MM.1S (cell line): Measurements from ENCODE around the gene PROC.

Experiments
- DNase-seq: peaks from one replicate; pipeline ENCODE4 v3.0.0-alpha.2; 2015
- H2AFZ ChIP-seq: fragments of 300-600 bp; sonication (generic); 2 replicates; pipeline ENCODE4 v1.6.0; 2016; ENCODE audit warnings: antibody characterized with exemption, low read length
- H3F3A ChIP-seq: fragments of 300-600 bp; sonication (generic); 2 replicates; pipeline ENCODE4 v1.6.1; 2016; ENCODE audit warnings: mild to moderate bottlenecking, antibody characterized with exemption, low read length, moderate library complexity, mixed read lengths; ENCODE audit not compliant: insufficient read depth
- H3K27ac ChIP-seq: fragments of 300-600 bp; sonication (generic); 2 replicates; pipeline ENCODE4 v1.5.1; 2016; ENCODE audit warnings: mild to moderate bottlenecking, low read length
- H3K27me3 ChIP-seq: fragments of 300-600 bp; sonication (generic); replicated peaks from 2 replicates; pipeline ENCODE4 v1.6.0; 2016; ENCODE audit warnings: low read length; ENCODE audit not compliant: insufficient read depth
- H3K36me3 ChIP-seq: fragments of 300-600 bp; sonication (generic); replicated peaks from 2 replicates; pipeline ENCODE4 v1.6.1; 2016; ENCODE audit warnings: mild to moderate bottlenecking, low read length, mixed read lengths; ENCODE audit not compliant: insufficient read depth
- H3K4me1 ChIP-seq: fragments of 300-600 bp; sonication (generic); 2 replicates; pipeline ENCODE4 v1.6.1; 2016; ENCODE audit warnings: low read length, mixed read lengths
- H3K4me2 ChIP-seq: fragments of 300-600 bp; sonication (generic); 2 replicates; pipeline ENCODE4 v1.6.0; 2016; ENCODE audit warnings: low read depth, low read length
- H3K4me3 ChIP-seq: fragments of 300-600 bp; sonication (generic); 2 replicates; pipeline ENCODE4 v1.5.1; 2016; ENCODE audit warnings: low read length, mixed read lengths
- H3K79me2 ChIP-seq: fragments of 300-600 bp; sonication (generic); 2 replicates; pipeline ENCODE4 v1.6.1; 2016; ENCODE audit warnings: mixed run types, low read length, mixed read lengths
- H3K9ac ChIP-seq: fragments of 300-600 bp; sonication (generic); 2 replicates; pipeline ENCODE4 v1.6.1; 2016; ENCODE audit warnings: low read length, mixed read lengths
- H3K9me2 ChIP-seq: fragments of 300-600 bp; sonication (generic); replicated peaks from 2 replicates; pipeline ENCODE4 v1.6.1; 2016; ENCODE audit warnings: mild to moderate bottlenecking, low read length, mixed read lengths; ENCODE audit not compliant: insufficient read depth
- H3K9me3 ChIP-seq: fragments of 300-600 bp; sonication (generic); replicated peaks from 2 replicates; pipeline ENCODE4 v1.6.1; 2016; ENCODE audit warnings: mild to moderate bottlenecking, low read length, mixed read lengths; ENCODE audit not compliant: insufficient read depth
- H4K20me1 ChIP-seq: fragments of 300-600 bp; sonication (generic); 2 replicates; pipeline ENCODE4 v1.6.1; 2016; ENCODE audit warnings: mild to moderate bottlenecking, low read length, moderate library complexity, mixed read lengths; ENCODE audit not compliant: insufficient read depth
- CTCF ChIP-seq: fragments of 300-600 bp; sonication (generic); IDR thresholded peaks from 2 replicates; pipeline ENCODE4 v1.5.1; 2016; ENCODE audit warnings: antibody characterized with exemption, low read length, mixed read lengths
- EZH2 ChIP-seq: fragments of 300-600 bp; sonication (generic); optimal IDR thresholded peaks from 2 replicates; pipeline ENCODE3; 2017; ENCODE audit warnings: low read depth, mild to moderate bottlenecking, antibody characterized with exemption, low read length, mixed read lengths
- EZH2phosphoT487 ChIP-seq: fragments of 300-600 bp; sonication (generic); IDR thresholded peaks from 2 replicates; pipeline ENCODE4 v1.6.1; 2018; ENCODE audit warnings: antibody characterized with exemption, low read length

The PROC gene

GRCh38 chr2:127448526-127448925 is 30.3 kb downstream of the PROC start:
- no peaks in the 10 kb centered on the region for H3K9me2 ChIP-seq
- no peaks in the 10 kb centered on the region for H3K79me2 ChIP-seq
- no peaks in the 10 kb centered on the region for H4K20me1 ChIP-seq
- no peak overlapping the region for H3K27ac ChIP-seq
- no peaks in the 10 kb centered on the region for H3K9me3 ChIP-seq
- no peak overlapping the region for H2AFZ ChIP-seq
- no peaks in the 10 kb centered on the region for H3K27me3 ChIP-seq
- no peak overlapping the region for H3K9ac ChIP-seq
- no peaks in the 10 kb centered on the region for H3K4me1 ChIP-seq
- TF ChIP-seq CTCF: no peak
- TF ChIP-seq EZH2phosphoT487: no peak
- no peak for TF ChIP-seq EZH2
- H3K36me3 ChIP-seq: no peaks in the 10 kb centered on the region
- H3K4me3 ChIP-seq: no peak overlapping the region
- no peak overlapping the region for H3K4me2 ChIP-seq
- no peak for DNase-seq
- H3F3A ChIP-seq: no peaks in the 10 kb centered on the region

DNA sequence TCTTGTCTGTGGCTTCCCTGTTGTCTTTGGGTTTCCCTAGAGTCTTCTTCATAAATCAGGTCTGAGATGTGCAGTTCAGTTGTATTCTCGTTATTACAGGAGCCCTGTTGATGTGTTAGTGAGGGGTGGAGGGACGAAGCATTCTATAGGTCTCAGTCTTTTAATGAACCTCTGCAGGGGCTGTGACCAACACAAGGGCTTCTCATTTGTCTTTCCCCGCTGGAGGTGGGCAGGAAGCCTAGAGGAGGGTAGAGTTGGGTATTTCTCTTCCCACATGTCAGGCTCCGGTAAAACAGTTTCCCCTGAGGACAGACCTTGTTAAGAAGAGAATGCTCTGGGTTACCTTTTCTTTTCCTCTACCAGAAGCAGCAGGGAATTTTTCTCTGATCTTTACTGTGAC is 31.2 kb downstream of the PROC start:
- no peak overlapping the region for H3K27ac ChIP-seq

DNA sequence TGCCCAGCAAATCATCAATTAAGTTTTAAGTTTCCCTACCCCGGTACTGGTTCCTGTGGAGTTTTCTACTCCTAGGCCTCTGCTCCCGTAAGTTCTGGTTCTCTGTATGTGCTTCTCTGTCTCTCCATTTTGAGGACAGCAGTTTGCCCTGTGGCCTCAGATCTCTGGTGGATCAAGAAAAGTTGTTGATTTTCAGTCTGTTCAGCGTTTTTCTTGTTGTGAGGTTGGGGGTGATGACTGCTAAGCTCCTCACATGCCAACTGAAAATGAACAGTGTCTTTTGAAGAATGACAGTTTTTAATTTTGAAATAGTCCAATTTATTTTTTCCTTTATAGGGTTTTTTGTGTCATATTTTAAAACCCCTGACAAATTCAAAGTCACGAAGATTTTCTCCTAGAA is 31.7 kb downstream of the PROC start:
- Histone ChIP-seq H2AFZ (no peak overlapping the region), H3K79me2 (no peaks in the 10 kb centered on the region), H3F3A (no peaks in the 10 kb centered on the region), H3K9me2 (no peaks in the 10 kb centered on the region), H3K4me2 (no peak overlapping the region), H3K27ac (no peak overlapping the region), H3K4me1 (no peaks in the 10 kb centered on the region), H3K36me3 (no peaks in the 10 kb centered on the region), H3K27me3 (no peaks in the 10 kb centered on the region), H3K4me3 (no peak overlapping the region), H3K9me3 (no peaks in the 10 kb centered on the region), H3K9ac (no peak overlapping the region), H4K20me1 (no peaks in the 10 kb centered on the region)
- DNase-seq: no peak
- TF ChIP-seq CTCF: no peak
- no peak for TF ChIP-seq EZH2
- TF ChIP-seq EZH2phosphoT487: no peak

More for the DNA sequence above, 31.2 kb downstream of the PROC start:
- H3F3A ChIP-seq: no peaks in the 10 kb centered on the region
- H3K36me3 ChIP-seq: no peaks in the 10 kb centered on the region
- no peak overlapping the region for H2AFZ ChIP-seq
- H3K4me2 ChIP-seq: no peak overlapping the region
- no peaks in the 10 kb centered on the region for H4K20me1 ChIP-seq
- no peaks in the 10 kb centered on the region for H3K4me1 ChIP-seq
- DNase-seq: no peak
- H3K79me2 ChIP-seq: no peaks in the 10 kb centered on the region
- no peaks in the 10 kb centered on the region for H3K9me3 ChIP-seq
- no peaks in the 10 kb centered on the region for H3K9me2 ChIP-seq
- no peaks in the 10 kb centered on the region for H3K27me3 ChIP-seq
- H3K4me3 ChIP-seq: no peak overlapping the region
- no peak for TF ChIP-seq EZH2
- no peak for TF ChIP-seq EZH2phosphoT487
- no peak for TF ChIP-seq CTCF
- H3K9ac ChIP-seq: no peak overlapping the region
